ENCODE data around the gene TMEM218. TPM values are rescaled to one million over a fixed set of nuclear protein-coding genes. Genes with fewer than 3 reads are reported as not detected.

The TMEM218 gene
- total and polyA plus RNA-seq, 2 of the 8 experiments (the other 6 are each of a cell fraction or from before 2014, with no cell fraction given), result 17.0 to 33.5 TPM

DNA sequence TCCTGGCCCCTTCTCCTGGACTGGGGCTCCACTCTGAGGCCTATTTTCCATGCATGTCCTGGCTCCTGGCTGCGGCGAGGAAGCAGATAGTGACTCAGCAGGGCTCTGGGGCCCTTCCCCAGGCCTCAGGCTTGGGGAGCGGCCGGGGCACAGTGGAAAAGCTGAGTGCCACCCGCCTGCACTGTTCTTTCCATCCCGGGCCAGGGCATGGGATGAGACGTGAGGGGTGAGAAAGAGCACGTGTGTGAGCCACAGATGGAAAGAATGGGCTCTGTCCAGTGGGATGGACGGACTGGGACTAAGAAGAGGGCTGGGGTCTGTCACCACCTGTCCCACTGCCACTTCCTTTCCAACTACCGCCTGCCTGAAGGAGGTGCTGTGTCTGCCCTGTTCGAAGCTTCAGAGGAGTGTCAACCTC lies 35.5 kb downstream of the TMEM218 start:
- no peak overlapping the region for H4K91ac ChIP-seq (replicated peaks; ENCODE audit: insufficient read length, low read length)
- no peaks in the 10 kb centered on the region for H3K23me2 ChIP-seq (ENCODE audit: low read depth, low read length)
- H3K14ac ChIP-seq (ENCODE audit: insufficient read length), result no peak overlapping the region
- H3K36me3 ChIP-seq (ENCODE audit: control insufficient read depth in 2 of 4, insufficient read depth in 4 of 4, low read length in 3 of 4), result no peaks in the 10 kb centered on the region
- no peak overlapping the region for H3K4ac ChIP-seq (replicated peaks; ENCODE audit: insufficient read length, low read depth, low read length)
- H4K8ac ChIP-seq (ENCODE audit: extremely low read depth, insufficient read depth, low read length), result peak overlapping the region; percentile 1; the same call in 1 of the 2 replicates
- H3K4me2 ChIP-seq (ENCODE audit: insufficient read depth in 1 of 2, low read depth in 2 of 2, low read length in 2 of 2), result no peak overlapping the region
- FAIRE-seq (no peak), DNase-seq (ENCODE audit: low read depth in 1 of 2, low spot score in 2 of 2) (peak in 1 of 2 experiments; percentile 44)
- H2AFZ ChIP-seq (ENCODE audit: low read length), result no peak overlapping the region
- ChIA-PET CTCF (ENCODE audit: partially characterized antibody) (interaction anchor here (0.6 to 29.4 kb wide), 13 partner anchors 11 to 429 kb away, joined by 3 to 486 read pairs (median 4); no protein-coding TSS in a partner anchor), POLR2A (ENCODE audit: partially characterized antibody) (no interaction called here)
- no peak overlapping the region for H4K5ac ChIP-seq (ENCODE audit: insufficient read length, low read depth, low read length)
- H3K18ac ChIP-seq (ENCODE audit: extremely low read depth, low read length), result no peak overlapping the region
- no peak overlapping the region for H2BK12ac ChIP-seq (ENCODE audit: low read depth, low read length)
- 80% methylated on average over 11 of the region's 11 CpGs; no CpG with 5 or more reads in 1 of the 2 experiments for WGBS, 2 experiments (ENCODE audit: extremely low coverage in 1 of 2, insufficient coverage in 1 of 2, insufficient read length in 1 of 2, insufficient replicate concordance in 2 of 2, low coverage in 1 of 2, low lambda C conversion rate in 2 of 2, missing lambda C conversion rate in 1 of 2)
- no peak overlapping the region for H3K9ac ChIP-seq (replicated peaks in 1 of 4; ENCODE audit: extremely low read depth in 1 of 4, low read depth in 3 of 4, low read length in 3 of 4)
- no peak overlapping the region for H3K27ac ChIP-seq (ENCODE audit: low read depth, low read length)
- H4K20me1 ChIP-seq (replicated peaks in 1 of 2; ENCODE audit: control insufficient read depth in 1 of 2, insufficient read depth in 2 of 2, low read length in 2 of 2), result no peaks in the 10 kb centered on the region
- 0 out of 2 replicates have a peak overlapping the region, but pooled peaks have one; percentile 40 for H2AK5ac ChIP-seq (ENCODE audit: low read depth, low read length)
- H2BK120ac ChIP-seq (replicated peaks; ENCODE audit: low read depth, low read length), result no peak overlapping the region
- H2BK15ac ChIP-seq (ENCODE audit: low read length), result no peak overlapping the region
- H3K9me3 ChIP-seq (ENCODE audit: insufficient read depth in 2 of 2, low read depth in 1 of 2, low read length in 1 of 2), result no peaks in the 10 kb centered on the region
- no peak overlapping the region for H3K4me3 ChIP-seq (ENCODE audit: extremely low read depth in 1 of 4, insufficient read depth in 2 of 4, low read depth in 3 of 4, low read length in 4 of 4)
- H2BK5ac ChIP-seq (ENCODE audit: low read depth, low read length), result no peak overlapping the region
- TF ChIP-seq, protein P1, sequence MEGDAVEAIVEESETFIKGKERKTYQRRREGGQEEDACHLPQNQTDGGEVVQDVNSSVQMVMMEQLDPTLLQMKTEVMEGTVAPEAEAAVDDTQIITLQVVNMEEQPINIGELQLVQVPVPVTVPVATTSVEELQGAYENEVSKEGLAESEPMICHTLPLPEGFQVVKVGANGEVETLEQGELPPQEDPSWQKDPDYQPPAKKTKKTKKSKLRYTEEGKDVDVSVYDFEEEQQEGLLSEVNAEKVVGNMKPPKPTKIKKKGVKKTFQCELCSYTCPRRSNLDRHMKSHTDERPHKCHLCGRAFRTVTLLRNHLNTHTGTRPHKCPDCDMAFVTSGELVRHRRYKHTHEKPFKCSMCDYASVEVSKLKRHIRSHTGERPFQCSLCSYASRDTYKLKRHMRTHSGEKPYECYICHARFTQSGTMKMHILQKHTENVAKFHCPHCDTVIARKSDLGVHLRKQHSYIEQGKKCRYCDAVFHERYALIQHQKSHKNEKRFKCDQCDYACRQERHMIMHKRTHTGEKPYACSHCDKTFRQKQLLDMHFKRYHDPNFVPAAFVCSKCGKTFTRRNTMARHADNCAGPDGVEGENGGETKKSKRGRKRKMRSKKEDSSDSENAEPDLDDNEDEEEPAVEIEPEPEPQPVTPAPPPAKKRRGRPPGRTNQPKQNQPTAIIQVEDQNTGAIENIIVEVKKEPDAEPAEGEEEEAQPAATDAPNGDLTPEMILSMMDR (IDR thresholded peaks at IDR 0.05; ENCODE audit: control extremely low read depth in 1 of 3, insufficient read depth in 1 of 3, low read depth in 1 of 3, low read length in 3 of 3), result peak; percentile 31 to 62 (median 47)
- no peak for TF ChIP-seq BCL11A (IDR thresholded peaks at IDR 0.05; ENCODE audit: low read depth in 2 of 2, low read length in 2 of 2)
- TF ChIP-seq RAD21 (IDR thresholded peaks at IDR 0.05 in 1 of 2, conservative IDR thresholded peaks at IDR 0.05 in 1 of 2; ENCODE audit: low read depth in 2 of 2, low read length in 2 of 2), result 0 out of 4 replicates have a peak, but pooled peaks of 1 of the 2 experiments have one; percentile 10
- TF ChIP-seq POU5F1 (IDR thresholded peaks at IDR 0.05; ENCODE audit: low read depth, low read length), result no peak
- no peak for TF ChIP-seq CREB1 (IDR thresholded peaks at IDR 0.05)
- TF ChIP-seq BACH1 (IDR thresholded peaks at IDR 0.05; ENCODE audit: low read length), result no peak
- TF ChIP-seq HDAC2 (IDR thresholded peaks at IDR 0.05; ENCODE audit: borderline replicate concordance in 1 of 2, low read depth in 2 of 2, low read length in 2 of 2), result no peak
- no peak for TF ChIP-seq MAFK (IDR thresholded peaks at IDR 0.05; ENCODE audit: low read depth, low read length)
- no peak for TF ChIP-seq NRF1 (IDR thresholded peaks at IDR 0.05; ENCODE audit: low read depth, low read length)
- no peak for TF ChIP-seq SUZ12 (IDR thresholded peaks at IDR 0.05; ENCODE audit: low read length)
- TF ChIP-seq SIRT6 (IDR thresholded peaks at IDR 0.05; ENCODE audit: low read length), result no peak
- no peaks in the 10 kb centered on the region; a peak in 1 of 7 replicates for H3K27me3 ChIP-seq (replicated peaks in 1 of 4; ENCODE audit: control insufficient read depth in 3 of 4, extremely low read depth in 1 of 4, insufficient read depth in 3 of 4, low read length in 3 of 4)
- H2BK20ac ChIP-seq (ENCODE audit: low read length), result no peak overlapping the region
- peaks cover 0 to 5% (median 0%) of the 10 kb centered on the region in 4 experiments; a peak in 2 of 7 replicates for H3K4me1 ChIP-seq (replicated peaks in 1 of 4; ENCODE audit: control insufficient read depth in 3 of 4, insufficient read depth in 4 of 4, low read length in 3 of 4)
- H3K79me2 ChIP-seq (ENCODE audit: control insufficient read depth in 1 of 2, insufficient read depth in 2 of 2, low read length in 2 of 2), result no peaks in the 10 kb centered on the region
- H3K56ac ChIP-seq (replicated peaks; ENCODE audit: insufficient read length, low read depth, low read length), result no peak overlapping the region
- no peaks in the 10 kb centered on the region; the same call in 1 of the 2 replicates for H3K79me1 ChIP-seq (ENCODE audit: low read depth, low read length)
- no peak overlapping the region for H3K23ac ChIP-seq (ENCODE audit: insufficient read length)
